Esophagus squamous epithelium (tissue), 5 donors: ENCODE measurements around the gene CSMD2. TPM values are rescaled to one million over a fixed set of nuclear protein-coding genes. Genes with fewer than 3 reads are reported as not detected.

Source experiments
- DNase-seq: peaks from one replicate; lab custom pipeline; 2025; lab: John Stamatoyannopoulos, UW
- H3K27ac ChIP-seq, 4 donors: fragments of 200-600 bp; sonication (generic); one replicate each; pipeline ENCODE4 v1.5.1; 2016 to 2019; ENCODE audit warnings: mild to moderate bottlenecking in 1 of 4
- H3K27me3 ChIP-seq, 4 donors: fragments of 200-600 bp; sonication (generic); 1 replicate in 3 of 4; 2 replicates in 1 of 4; pipeline versions ENCODE4 v1.5.1 to v1.6.0; 2017 to 2021; ENCODE audit warnings: antibody characterized with exemption in 1 of 4
- H3K36me3 ChIP-seq, 3 donors: fragments of 200-600 bp; sonication (generic); one replicate each; pipeline ENCODE4 v1.5.1; 2016 to 2019
- H3K4me1 ChIP-seq, 3 donors: fragments of 200-600 bp; sonication (generic); one replicate each; pipeline ENCODE4 v1.5.1; 2017 to 2019
- H3K4me3 ChIP-seq, 4 donors: fragments of 200-600 bp; sonication (generic); 1 replicate in 3 of 4; 2 replicates in 1 of 4; pipeline ENCODE4 v1.5.1; 2016 to 2019; ENCODE audit warnings: mild to moderate bottlenecking in 2 of 4, moderate library complexity in 1 of 4
- H3K9me3 ChIP-seq, 3 donors: fragments of 200-600 bp; sonication (generic); one replicate each; pipeline ENCODE4 v1.5.1; 2016 to 2019
- CTCF ChIP-seq, 6 experiments: fragments of 450-650 bp in 4 of 6; fragments of 200-600 bp in 2 of 6; sonication (generic) in 2 of 6; IDR thresholded peaks; one replicate each; pipeline ENCODE4 v1.5.1; 2016 to 2019; ENCODE audit warnings: antibody characterized with exemption in 6 of 6, mild to moderate bottlenecking in 4 of 6, moderate library complexity in 4 of 6
- POLR2A ChIP-seq, 4 donors: fragments of 450-650 bp; IDR thresholded peaks; one replicate each; pipeline ENCODE4 v1.6.1; 2017; ENCODE audit warnings: antibody characterized with exemption in 4 of 4, mild to moderate bottlenecking in 4 of 4, moderate library complexity in 3 of 4
- WGBS, 2 donors: methylation state at CpG; one replicate each; pipeline ENCODE4 v1.1.5; 2018; 5-methylcytosine and 5-hydroxymethylcytosine counted together
- intact Hi-C: fragments of 100-400 bp; cut with DNase I; formaldehyde crosslinking; loops from one replicate; pipeline ENCODE4 v1.15.0; 2022
- total RNA-seq, 4 donors: library from RNA; depleted of rRNA; stranded (reverse); fragments of >200 nt; gene quantifications; one replicate each; pipeline ENCODE4 v1.1.0, GENCODE V29; 2016
- donor health status: DM: yes; HTN: yes; CAD: no.

CSMD2 gene
- total RNA-seq, 4 donors from 2014 or later = under 0.01 to 0.13 TPM; not detected in 2

GRCh38 chr1:33735624-33736023 is 429.4 kb downstream of the CSMD2 start:
- Histone ChIP-seq H3K27me3 (peaks cover 0 to 58% (median 0%) of the 10 kb centered on the region in 4 donors), H3K27ac (no peak overlapping the region), H3K9me3 (no peaks in the 10 kb centered on the region), H3K36me3 (no peaks in the 10 kb centered on the region), H3K4me1 (no peaks in the 10 kb centered on the region), H3K4me3 (no peak overlapping the region)
- WGBS, 2 donors = 11 to 17% methylated on average over 3 of the region's 3 CpGs
- intact Hi-C loops = no loop called here
- TF ChIP-seq CTCF (IDR thresholded peaks at IDR 0.05) (peak in 4 of 6 experiments; percentile 14 to 53 (median 34)), POLR2A (IDR thresholded peaks at IDR 0.05) (no peak)
- no peak for DNase-seq

- TF ChIP-seq CTCF (IDR thresholded peaks at IDR 0.05) (no peak), POLR2A (IDR thresholded peaks at IDR 0.05) (no peak)
- Histone ChIP-seq H3K27me3 (peaks cover 0 to 13% (median 0%) of the 10 kb centered on the region in 4 donors), H3K36me3 (no peaks in the 10 kb centered on the region), H3K27ac (no peak overlapping the region), H3K9me3 (no peaks in the 10 kb centered on the region), H3K4me1 (no peaks in the 10 kb centered on the region), H3K4me3 (no peak overlapping the region)
- DNase-seq = no peak
- intact Hi-C loops = no loop called here
- 65 to 66% methylated on average over 3 of the region's 3 CpGs for WGBS, 2 donors
These were observed 437.7 kb downstream of the CSMD2 start for GRCh38 chr1:33727310-33727709.

GRCh38 chr1:33726274-33726804 is 438.7 kb downstream of the CSMD2 start:
- intact Hi-C loops = no loop called here
- Histone ChIP-seq H3K4me1 (no peaks in the 10 kb centered on the region), H3K27me3 (peaks cover 0 to 6% (median 0%) of the 10 kb centered on the region in 4 donors), H3K27ac (no peak overlapping the region), H3K4me3 (no peak overlapping the region), H3K36me3 (no peaks in the 10 kb centered on the region), H3K9me3 (no peaks in the 10 kb centered on the region)
- WGBS, 2 donors = 72 to 86% methylated on average over 6 of the region's 6 CpGs
- DNase-seq = no peak
- TF ChIP-seq POLR2A (IDR thresholded peaks at IDR 0.05) (no peak), CTCF (IDR thresholded peaks at IDR 0.05) (no peak)

GRCh38 chr1:33725556-33726160 is 439.4 kb downstream of the CSMD2 start:
- WGBS, 2 donors = 72 to 77% methylated on average over 3 to 4 of the region's 4 CpGs
- intact Hi-C loops = no loop called here
- Histone ChIP-seq H3K4me3 (no peak overlapping the region), H3K27ac (no peak overlapping the region), H3K4me1 (no peaks in the 10 kb centered on the region), H3K9me3 (no peaks in the 10 kb centered on the region), H3K27me3 (peaks cover 0 to 3% (median 0%) of the 10 kb centered on the region in 4 donors), H3K36me3 (no peaks in the 10 kb centered on the region)
- DNase-seq = no peak
- no peak for TF ChIP-seq POLR2A (IDR thresholded peaks at IDR 0.05)
- no peak for TF ChIP-seq CTCF (IDR thresholded peaks at IDR 0.05)

- intact Hi-C loops = no loop called here
- Histone ChIP-seq H3K36me3 (no peaks in the 10 kb centered on the region), H3K27ac (no peak overlapping the region), H3K4me1 (no peaks in the 10 kb centered on the region), H3K27me3 (peaks cover 0 to 3% (median 0%) of the 10 kb centered on the region in 4 donors), H3K9me3 (no peaks in the 10 kb centered on the region), H3K4me3 (no peak overlapping the region)
- TF ChIP-seq POLR2A (IDR thresholded peaks at IDR 0.05) (no peak), CTCF (IDR thresholded peaks at IDR 0.05) (no peak)
- DNase-seq = no peak
- 96 to 97% methylated on average over 8 of the region's 8 CpGs for WGBS, 2 donors
These were observed 440.0 kb downstream of the CSMD2 start for GRCh38 chr1:33725037-33725436.
